ENCODE data around the gene SRPK2.

- TF ChIP-seq CTCF (IDR thresholded peaks at IDR 0.05) (no peak), POLR2A (IDR thresholded peaks at IDR 0.05) (no peak)
Measured at GRCh38 chr7:105087981-105088380, 300.7 kb downstream of the SRPK2 start.
